Measurements from ENCODE around the gene ALDH4A1. TPM values are rescaled to one million over a fixed set of nuclear protein-coding genes. Genes with fewer than 3 reads are reported as not detected.
"Not testable (repeated sequence)": the region's sequence is repeated elsewhere in the genome, so short reads cannot be mapped to it uniquely, and the experiment has no call there.

ALDH4A1 gene
- total and polyA plus RNA-seq, 9 donors: 2.8 to 13.9 (median 8.0) TPM

DNA sequence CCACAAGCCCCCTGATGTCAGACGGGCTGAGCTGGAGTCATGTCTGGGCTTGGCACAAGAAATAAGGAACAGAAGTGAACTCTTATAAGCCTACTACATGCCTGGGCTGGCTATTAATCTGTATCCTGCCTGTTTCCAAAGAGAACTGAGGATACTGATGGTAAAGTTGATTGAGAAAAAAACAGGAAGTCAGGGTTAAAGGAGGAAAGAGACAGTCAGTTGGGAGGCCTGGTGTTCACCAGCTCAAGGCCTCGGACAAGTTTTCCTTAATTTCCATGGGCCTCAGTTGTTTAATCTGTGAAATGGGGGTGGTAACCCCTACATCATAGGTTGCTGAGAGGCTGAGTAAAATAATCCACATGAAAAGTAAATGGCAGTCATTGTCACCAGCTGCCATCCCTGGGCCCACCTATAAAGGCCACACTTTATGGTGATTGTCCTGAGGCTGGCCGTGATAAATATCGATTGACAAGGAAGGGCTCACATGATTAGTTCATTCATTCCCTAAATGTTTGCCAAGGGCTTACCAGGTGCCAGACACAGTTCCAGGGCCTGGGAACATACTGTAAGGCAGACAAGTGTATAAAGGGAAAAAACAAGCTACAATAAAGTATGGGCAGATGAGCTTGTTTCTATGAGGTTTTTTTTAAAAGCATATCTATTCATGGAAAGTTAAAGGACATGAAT is 2.8 kb downstream of the ALDH4A1 start:
- no peaks in the 10 kb centered on the region for H3K27me3 ChIP-seq
- no peaks in the 10 kb centered on the region for H3K9me3 ChIP-seq
- H3K4me1 ChIP-seq (ENCODE audit: insufficient read depth): no peaks in the 10 kb centered on the region
- no peak overlapping the region for H3K4me3 ChIP-seq
- intact Hi-C loops (cut with DNase I): loop anchor here in 3 of 4 donors (10.0 kb wide), 4 partner anchors 55 to 345 kb away; partner anchors contain the start of gene IFFO2 (in 1 of the 3)
- 85 to 90% (median 89%) methylated on average over 4 of the region's 4 CpGs for WGBS, 3 donors
- TF ChIP-seq POLR2A (IDR thresholded peaks at IDR 0.05): no peak
- TF ChIP-seq EP300 (IDR thresholded peaks at IDR 0.05): no peak
- TF ChIP-seq, protein P1, sequence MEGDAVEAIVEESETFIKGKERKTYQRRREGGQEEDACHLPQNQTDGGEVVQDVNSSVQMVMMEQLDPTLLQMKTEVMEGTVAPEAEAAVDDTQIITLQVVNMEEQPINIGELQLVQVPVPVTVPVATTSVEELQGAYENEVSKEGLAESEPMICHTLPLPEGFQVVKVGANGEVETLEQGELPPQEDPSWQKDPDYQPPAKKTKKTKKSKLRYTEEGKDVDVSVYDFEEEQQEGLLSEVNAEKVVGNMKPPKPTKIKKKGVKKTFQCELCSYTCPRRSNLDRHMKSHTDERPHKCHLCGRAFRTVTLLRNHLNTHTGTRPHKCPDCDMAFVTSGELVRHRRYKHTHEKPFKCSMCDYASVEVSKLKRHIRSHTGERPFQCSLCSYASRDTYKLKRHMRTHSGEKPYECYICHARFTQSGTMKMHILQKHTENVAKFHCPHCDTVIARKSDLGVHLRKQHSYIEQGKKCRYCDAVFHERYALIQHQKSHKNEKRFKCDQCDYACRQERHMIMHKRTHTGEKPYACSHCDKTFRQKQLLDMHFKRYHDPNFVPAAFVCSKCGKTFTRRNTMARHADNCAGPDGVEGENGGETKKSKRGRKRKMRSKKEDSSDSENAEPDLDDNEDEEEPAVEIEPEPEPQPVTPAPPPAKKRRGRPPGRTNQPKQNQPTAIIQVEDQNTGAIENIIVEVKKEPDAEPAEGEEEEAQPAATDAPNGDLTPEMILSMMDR (IDR thresholded peaks at IDR 0.05): no peak
- no peaks in the 10 kb centered on the region for H3K36me3 ChIP-seq
- no peak overlapping the region for H3K27ac ChIP-seq
- DNase-seq: no peak

DNA sequence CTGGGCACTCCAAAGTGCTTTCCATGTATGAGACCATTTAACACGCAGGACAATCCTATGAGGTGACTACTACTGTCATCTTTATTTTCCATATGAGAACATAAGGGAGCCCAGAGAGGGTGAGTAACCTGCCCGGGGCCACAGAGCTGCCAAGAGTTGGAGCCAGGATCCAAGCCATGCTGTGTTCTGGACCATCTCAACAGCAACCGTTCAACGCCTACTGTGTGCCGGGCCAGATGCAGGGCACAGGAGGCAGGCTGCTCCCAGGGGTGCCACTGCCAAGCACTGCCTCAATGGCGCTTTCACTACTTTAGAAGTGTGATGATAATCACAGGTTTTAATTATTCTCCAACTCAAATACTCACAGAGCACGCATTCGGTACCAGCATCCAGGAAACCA is 3.8 kb downstream of the ALDH4A1 start:
- H3K27me3 ChIP-seq: no peaks in the 10 kb centered on the region
- DNase-seq: no peak
- H3K36me3 ChIP-seq: no peaks in the 10 kb centered on the region
- H3K4me1 ChIP-seq (ENCODE audit: insufficient read depth): no peaks in the 10 kb centered on the region
- no peak overlapping the region for H3K27ac ChIP-seq
- no peak for TF ChIP-seq EP300 (IDR thresholded peaks at IDR 0.05)
- no peak for TF ChIP-seq POLR2A (IDR thresholded peaks at IDR 0.05)
- TF ChIP-seq, protein P1 (IDR thresholded peaks at IDR 0.05): no peak
- intact Hi-C loops (cut with DNase I): no loop called here
- no peak overlapping the region for H3K4me3 ChIP-seq
- WGBS, 3 donors: 91 to 96% (median 94%) methylated on average over 8 of the region's 8 CpGs
- H3K9me3 ChIP-seq: no peaks in the 10 kb centered on the region

DNA sequence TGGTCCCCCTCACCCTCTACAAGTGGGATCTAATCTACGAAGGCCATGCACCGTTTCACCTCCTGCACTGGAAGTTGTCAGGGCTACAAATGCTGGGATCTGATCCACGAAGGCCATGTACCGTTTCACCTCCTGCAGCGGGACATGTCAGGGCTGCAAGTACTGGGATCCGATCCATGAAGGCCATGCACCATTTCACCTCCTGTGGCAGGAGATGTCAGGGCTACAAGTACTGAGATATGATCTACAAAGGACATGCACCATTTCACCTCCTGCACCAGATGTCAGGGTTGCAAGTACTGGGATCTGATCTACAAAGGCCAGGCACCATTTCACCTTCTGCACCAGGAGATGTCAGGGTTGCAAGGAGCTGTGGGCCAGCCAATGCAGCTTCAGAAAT is 7.0 kb downstream of the ALDH4A1 start:
- TF ChIP-seq POLR2A (IDR thresholded peaks at IDR 0.05): no peak
- TF ChIP-seq EP300 (IDR thresholded peaks at IDR 0.05): no peak
- TF ChIP-seq, protein P1 (IDR thresholded peaks at IDR 0.05): no peak
- no peak overlapping the region for H3K27ac ChIP-seq
- no peaks in the 10 kb centered on the region for H3K36me3 ChIP-seq
- H3K27me3 ChIP-seq: no peaks in the 10 kb centered on the region
- no peaks in the 10 kb centered on the region for H3K9me3 ChIP-seq
- 89 to 91% (median 90%) methylated on average over 6 of the region's 6 CpGs for WGBS, 3 donors
- intact Hi-C loops (cut with DNase I): no loop called here
- H3K4me1 ChIP-seq (ENCODE audit: insufficient read depth): no peaks in the 10 kb centered on the region
- DNase-seq: no peak
- H3K4me3 ChIP-seq: no peak overlapping the region

DNA sequence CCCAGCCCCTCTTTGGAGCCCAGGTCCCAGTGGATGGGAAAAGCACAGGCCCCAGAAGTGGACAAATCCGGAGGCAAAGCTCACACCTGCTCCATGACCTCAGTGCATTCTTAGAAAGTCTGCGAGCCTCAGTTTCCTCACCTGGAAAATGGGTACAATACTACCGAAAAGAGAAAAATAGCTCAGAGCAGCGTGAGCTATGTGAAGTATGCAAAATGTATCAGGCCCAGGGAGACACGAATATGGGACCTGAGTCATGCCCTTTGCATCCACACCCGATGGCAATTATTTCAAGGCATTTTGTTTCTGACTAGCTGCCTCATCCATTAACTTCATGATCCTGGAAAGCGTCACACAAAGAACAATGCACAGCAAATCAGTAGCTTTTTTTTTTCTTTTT is 9.2 kb downstream of the ALDH4A1 start:
- no peak overlapping the region for H3K4me3 ChIP-seq
- no peak for DNase-seq
- H3K4me1 ChIP-seq (ENCODE audit: insufficient read depth): no peaks in the 10 kb centered on the region
- H3K36me3 ChIP-seq: no peaks in the 10 kb centered on the region
- no peaks in the 10 kb centered on the region for H3K9me3 ChIP-seq
- TF ChIP-seq EP300 (IDR thresholded peaks at IDR 0.05): no peak
- TF ChIP-seq, protein P1 (IDR thresholded peaks at IDR 0.05): no peak
- no peak for TF ChIP-seq POLR2A (IDR thresholded peaks at IDR 0.05)
- WGBS, 3 donors: 86 to 90% (median 90%) methylated on average over 7 of the region's 7 CpGs
- no peaks in the 10 kb centered on the region for H3K27me3 ChIP-seq
- no peak overlapping the region for H3K27ac ChIP-seq
- intact Hi-C loops (cut with DNase I): no loop called here

DNA sequence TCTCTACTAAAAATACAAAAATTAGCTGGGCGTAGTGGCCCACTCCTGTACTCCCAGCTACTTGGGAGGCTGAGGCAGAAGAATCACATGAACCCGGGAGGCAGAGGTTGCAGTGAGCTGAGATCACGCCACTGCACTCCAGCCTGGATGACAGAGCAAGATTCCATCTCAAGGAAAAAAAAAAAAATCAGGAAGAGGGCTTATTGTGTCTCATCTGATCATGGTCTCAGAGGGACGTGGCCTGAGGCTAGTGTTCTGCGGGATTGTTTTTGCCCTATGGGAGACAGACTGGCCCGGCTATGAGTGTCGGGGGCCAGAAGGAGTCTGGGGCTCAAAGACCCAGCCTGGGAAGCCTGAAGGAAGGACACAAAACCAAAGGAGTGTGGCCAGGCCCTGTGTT is 10.5 kb downstream of the ALDH4A1 start:
- H3K9me3 ChIP-seq; H3K4me3 ChIP-seq; DNase-seq; intact Hi-C loops (cut with DNase I); H3K27me3 ChIP-seq; H3K4me1 ChIP-seq (ENCODE audit: insufficient read depth); H3K27ac ChIP-seq; H3K36me3 ChIP-seq: not testable (repeated sequence)
- WGBS, 3 donors: 89 to 95% (median 92%) methylated on average over 7 of the region's 7 CpGs

All from ovary (tissue), 9 donors.